T-cell (primary cell): ENCODE results near the gene CCDC146. TPM values are rescaled to one million over a fixed set of nuclear protein-coding genes. Genes with fewer than 3 reads are reported as not detected.
"Not testable (repeated sequence)": the region's sequence is repeated elsewhere in the genome, so short reads cannot be mapped to it uniquely, and the experiment has no call there.

Experiments used
- ATAC-seq, 4 experiments: fragments of 200-7000 bp in 3 of 4; fragments of 150-1000 bp in 1 of 4; cut with Tn5 transposase; replicated peaks in 1 of 4; 1 replicate in 3 of 4; 2 replicates in 1 of 4; pipeline ENCODE4 v1.10.0; 2021; ENCODE audit warnings: moderate library complexity in 3 of 4, mild to moderate bottlenecking in 2 of 4, moderate number of reproducible peaks in 1 of 4
- CTCF ChIA-PET, 2 donors: fragments of 300-600 bp; sonication (Branson Sonifier 250); formaldehyde crosslinking; loops; one replicate each; lab custom pipeline; 2022; ENCODE audit warnings: antibody characterized with exemption in 2 of 2; lab: Charles Lee
- POLR2A ChIA-PET, 2 donors: fragments of 300-600 bp; sonication (Branson Sonifier 250); formaldehyde crosslinking; loops; one replicate each; lab custom pipeline; 2022; ENCODE audit warnings: antibody characterized with exemption in 2 of 2; lab: Charles Lee
- DNase-seq, 35 experiments: peaks; one replicate each; pipeline versions ENCODE4 v3.0.0 to v3.0.0-alpha.2; 2013 to 2023
- H3K27ac ChIP-seq: one replicate; pipeline ENCODE4 v1.5.1; 2013; ENCODE audit warnings: low read length
- H3K27me3 ChIP-seq, 2 experiments: replicated peaks in 1 of 2; 1 replicate in 1 of 2; 2 replicates in 1 of 2; pipeline versions ENCODE4 v1.6.1 to v1.7.0; 2013; ENCODE audit warnings: low read length in 1 of 2, mixed read lengths in 1 of 2; ENCODE audit not compliant: control insufficient read depth in 2 of 2, insufficient read depth in 2 of 2; ENCODE audit errors: extremely low read depth in 1 of 2
- H3K36me3 ChIP-seq, 2 donors: 1 replicate in 1 of 2; 2 replicates in 1 of 2; pipeline versions ENCODE4 v1.6.1 to v1.7.0; 2013; ENCODE audit warnings: low read length in 1 of 2; ENCODE audit not compliant: control insufficient read depth in 2 of 2, insufficient read depth in 1 of 2; ENCODE audit errors: extremely low read depth in 1 of 2
- H3K4me1 ChIP-seq, 2 experiments: 1 replicate in 1 of 2; 2 replicates in 1 of 2; pipeline versions ENCODE4 v1.6.1 to v1.7.0; 2013; ENCODE audit warnings: low read length in 2 of 2, mixed read lengths in 1 of 2; ENCODE audit not compliant: insufficient read depth in 2 of 2, control insufficient read depth in 1 of 2; ENCODE audit errors: extremely low read depth in 1 of 2
- H3K4me3 ChIP-seq, 2 donors: 1 replicate in 1 of 2; 2 replicates in 1 of 2; pipeline versions ENCODE4 v1.5.1 to v1.7.0; 2013; ENCODE audit warnings: mild to moderate bottlenecking in 2 of 2, low read length in 1 of 2, moderate library complexity in 1 of 2; ENCODE audit not compliant: control insufficient read depth in 1 of 2; ENCODE audit errors: extremely low read depth in 1 of 2
- H3K9me3 ChIP-seq: 2 replicates; pipeline ENCODE4 v1.7.0; 2013
- H3K27ac Mint-ChIP-seq, 2 donors: one replicate each; pipeline ENCODE4 v1.8.0; 2020 to 2021; ENCODE audit warnings: mild to moderate bottlenecking in 2 of 2, mixed read lengths in 2 of 2
- H3K27me3 Mint-ChIP-seq, 2 donors: one replicate each; pipeline ENCODE4 v1.8.0; 2021 to 2022; ENCODE audit warnings: mixed read lengths in 2 of 2
- H3K36me3 Mint-ChIP-seq: one replicate; pipeline ENCODE4 v1.8.0; 2021; ENCODE audit warnings: mixed read lengths
- H3K4me1 Mint-ChIP-seq, 3 donors: one replicate each; pipeline ENCODE4 v1.8.0; 2020 to 2022; ENCODE audit warnings: mixed read lengths in 3 of 3, mild to moderate bottlenecking in 1 of 3
- H3K4me3 Mint-ChIP-seq, 3 donors: one replicate each; pipeline ENCODE4 v1.8.0; 2020 to 2022; ENCODE audit warnings: mild to moderate bottlenecking in 3 of 3, mixed read lengths in 3 of 3, moderate library complexity in 3 of 3
- H3K9me3 Mint-ChIP-seq, 3 donors: one replicate each; pipeline ENCODE4 v1.8.0; 2020 to 2022; ENCODE audit warnings: mixed read lengths in 3 of 3
- WGBS: methylation state at CpG from one replicate; pipeline ENCODE4 v1.1.5; 2013; ENCODE audit warnings: missing lambda C conversion rate; ENCODE audit not compliant: insufficient coverage; 5-methylcytosine and 5-hydroxymethylcytosine counted together
- total RNA-seq, 35 experiments: library from RNA in 6 of 35; stranded (reverse) in 6 of 35; fragments of 120-200 nt in 1 of 35; gene quantifications; one replicate each; pipeline versions ENCODE4 v1.2.1 to v1.2.4 and lab custom pipeline; 2013 to 2026

CCDC146 gene
- total RNA-seq, 5 donors from 2014 or later (not counting 1 experiment from before 2014, with no cell fraction given): 10.6 to 14.7 (median 14.1) TPM

- Mint-ChIP-seq H3K9me3 (peaks cover 7 to 25% (median 21%) of the 10 kb centered on the region in 3 donors), H3K36me3 (peaks cover 35% of the 10 kb centered on the region)
- H3K27me3 Mint-ChIP-seq, H3K36me3 ChIP-seq, ATAC-seq, H3K4me1 ChIP-seq, H3K4me3 Mint-ChIP-seq, H3K27ac Mint-ChIP-seq, POLR2A ChIA-PET, DNase-seq, H3K4me1 Mint-ChIP-seq, H3K9me3 ChIP-seq, CTCF ChIA-PET, H3K27me3 ChIP-seq, H3K4me3 ChIP-seq, H3K27ac ChIP-seq: not testable (repeated sequence)
Measured at GRCh38 chr7:77228795-77229194, 106.4 kb downstream of the CCDC146 start.

GRCh38 chr7:77232467-77232866, 110.1 kb downstream of the CCDC146 start:
- Histone ChIP-seq H3K4me3 (no peak overlapping the region), H3K4me1 (no peaks in the 10 kb centered on the region), H3K36me3 (no peaks in the 10 kb centered on the region), H3K27ac (no peak overlapping the region), H3K27me3 (no peaks in the 10 kb centered on the region), H3K9me3 (no peaks in the 10 kb centered on the region)
- ChIA-PET POLR2A (no interaction called here), CTCF (interaction anchor here in 1 of 2 donors (1.4 kb wide), 1 partner anchor 14 kb away, joined by 7 read pairs; no protein-coding TSS in a partner anchor)
- peaks cover 8 to 25% (median 21%) of the 10 kb centered on the region in 3 donors for H3K9me3 Mint-ChIP-seq
- no peak overlapping the region for H3K4me3 Mint-ChIP-seq
- peaks cover 43% of the 10 kb centered on the region for H3K36me3 Mint-ChIP-seq
- ATAC-seq (no peak), DNase-seq (no peak)
- no peak overlapping the region for H3K27ac Mint-ChIP-seq
- no peaks in the 10 kb centered on the region for H3K27me3 Mint-ChIP-seq
- 100% methylated on average over 2 of the region's 2 CpGs for WGBS
- H3K4me1 Mint-ChIP-seq: no peaks in the 10 kb centered on the region

GRCh38 chr7:77235276-77235675, 112.9 kb downstream of the CCDC146 start:
- DNase-seq (no peak), ATAC-seq (no peak)
- ChIA-PET CTCF (interaction anchor here in 1 of 2 donors (0.9 kb wide), 1 partner anchor 12 kb away, joined by 3 read pairs; no protein-coding TSS in a partner anchor), POLR2A (no interaction called here)
- Histone ChIP-seq H3K27ac (no peak overlapping the region), H3K9me3 (no peaks in the 10 kb centered on the region), H3K27me3 (no peaks in the 10 kb centered on the region), H3K36me3 (no peaks in the 10 kb centered on the region), H3K4me1 (peaks cover 3 to 4% of the 10 kb centered on the region in 2 experiments), H3K4me3 (no peak overlapping the region)
- Mint-ChIP-seq H3K27ac (no peak overlapping the region), H3K36me3 (peaks cover 35% of the 10 kb centered on the region), H3K4me1 (peaks cover 14 to 17% (median 16%) of the 10 kb centered on the region in 3 donors), H3K4me3 (no peak overlapping the region), H3K9me3 (peaks cover 8 to 10% (median 8%) of the 10 kb centered on the region in 3 donors), H3K27me3 (no peaks in the 10 kb centered on the region)
- WGBS: no CpG with 5 or more reads among the region's 2 CpGs

- peaks cover 14 to 18% (median 16%) of the 10 kb centered on the region in 3 donors for H3K4me1 Mint-ChIP-seq
- H3K4me3 Mint-ChIP-seq: no peak overlapping the region
- DNase-seq (peak in 2 of 35 experiments; percentile 3 to 19), ATAC-seq (no peak)
- H3K4me3 ChIP-seq: no peak overlapping the region
- WGBS: 86% methylated on average over 2 of the region's 2 CpGs
- H3K27me3 Mint-ChIP-seq: no peaks in the 10 kb centered on the region
- no peaks in the 10 kb centered on the region for H3K27me3 ChIP-seq
- no peak overlapping the region for H3K27ac Mint-ChIP-seq
- CTCF ChIA-PET: interaction anchor here (1.2 to 1.8 kb wide), 2 partner anchors 8 to 9 kb away, joined by 3 to 5 read pairs; no protein-coding TSS in a partner anchor
- peaks cover 0 to 6% (median 0%) of the 10 kb centered on the region in 3 donors for H3K9me3 Mint-ChIP-seq
- peaks cover 3 to 4% of the 10 kb centered on the region in 2 experiments for H3K4me1 ChIP-seq
- POLR2A ChIA-PET: no interaction called here
- H3K36me3 ChIP-seq: peaks cover 3 to 9% of the 10 kb centered on the region in 2 donors
- peaks cover 40% of the 10 kb centered on the region for H3K36me3 Mint-ChIP-seq
- no peaks in the 10 kb centered on the region for H3K9me3 ChIP-seq
- H3K27ac ChIP-seq: no peak overlapping the region
Measured at GRCh38 chr7:77238703-77239136, 116.3 kb downstream of the CCDC146 start.

GRCh38 chr7:77239471-77239870, 117.1 kb downstream of the CCDC146 start:
- Histone ChIP-seq H3K9me3 (no peaks in the 10 kb centered on the region), H3K4me3 (no peak overlapping the region), H3K27ac (no peak overlapping the region), H3K4me1 (peaks cover 3 to 4% of the 10 kb centered on the region in 2 experiments), H3K36me3 (peaks cover 3 to 9% of the 10 kb centered on the region in 2 donors), H3K27me3 (no peaks in the 10 kb centered on the region)
- H3K9me3 Mint-ChIP-seq: peaks cover 0 to 6% (median 0%) of the 10 kb centered on the region in 3 donors
- CTCF ChIA-PET: interaction anchor here (0.6 to 0.9 kb wide), 2 partner anchors 127 to 1170 kb away, joined by 4 to 10 read pairs; no protein-coding TSS in a partner anchor
- WGBS: 83% methylated on average over 1 of the region's 3 CpGs
- no peaks in the 10 kb centered on the region for H3K27me3 Mint-ChIP-seq
- peak overlapping the region in 1 of 2 donors; percentile 1 for H3K27ac Mint-ChIP-seq
- POLR2A ChIA-PET: no interaction called here
- no peak overlapping the region for H3K4me3 Mint-ChIP-seq
- ATAC-seq: peak in 2 of 4 experiments; percentile 32 to 45
- H3K36me3 Mint-ChIP-seq: peaks cover 40% of the 10 kb centered on the region
- DNase-seq: no peak
- peaks cover 14 to 18% (median 16%) of the 10 kb centered on the region in 3 donors for H3K4me1 Mint-ChIP-seq

- Mint-ChIP-seq H3K27ac (no peak overlapping the region), H3K9me3 (peaks cover 0 to 6% (median 0%) of the 10 kb centered on the region in 3 donors), H3K36me3 (peaks cover 31% of the 10 kb centered on the region), H3K4me3 (no peak overlapping the region), H3K4me1 (peaks cover 14 to 20% (median 16%) of the 10 kb centered on the region in 3 donors), H3K27me3 (no peaks in the 10 kb centered on the region)
- POLR2A ChIA-PET: no interaction called here
- H3K4me1 ChIP-seq: peaks cover 3 to 6% of the 10 kb centered on the region in 2 experiments
- CTCF ChIA-PET: no interaction called here
- H3K27me3 ChIP-seq: no peaks in the 10 kb centered on the region
- no peak overlapping the region for H3K4me3 ChIP-seq
- DNase-seq: no peak
- H3K27ac ChIP-seq: no peak overlapping the region
- H3K36me3 ChIP-seq: peaks cover 3 to 9% of the 10 kb centered on the region in 2 donors
- H3K9me3 ChIP-seq: no peaks in the 10 kb centered on the region
- ATAC-seq: no peak
- 100% methylated on average over 2 of the region's 2 CpGs for WGBS
Measured at GRCh38 chr7:77242068-77242467, 119.7 kb downstream of the CCDC146 start.
